ENCODE results near the gene NUCB1. TPM values are rescaled to one million over a fixed set of nuclear protein-coding genes. Genes with fewer than 3 reads are reported as not detected.
A peak's percentile ranks its signal among the peaks of the same experiment; 100 is the strongest.

Gene NUCB1
- total and polyA plus RNA-seq, 9 of the 15 experiments (the other 6 are each of a cell fraction or from before 2014, with no cell fraction given): 3.1 to 153 (median 71.7) TPM

DNA sequence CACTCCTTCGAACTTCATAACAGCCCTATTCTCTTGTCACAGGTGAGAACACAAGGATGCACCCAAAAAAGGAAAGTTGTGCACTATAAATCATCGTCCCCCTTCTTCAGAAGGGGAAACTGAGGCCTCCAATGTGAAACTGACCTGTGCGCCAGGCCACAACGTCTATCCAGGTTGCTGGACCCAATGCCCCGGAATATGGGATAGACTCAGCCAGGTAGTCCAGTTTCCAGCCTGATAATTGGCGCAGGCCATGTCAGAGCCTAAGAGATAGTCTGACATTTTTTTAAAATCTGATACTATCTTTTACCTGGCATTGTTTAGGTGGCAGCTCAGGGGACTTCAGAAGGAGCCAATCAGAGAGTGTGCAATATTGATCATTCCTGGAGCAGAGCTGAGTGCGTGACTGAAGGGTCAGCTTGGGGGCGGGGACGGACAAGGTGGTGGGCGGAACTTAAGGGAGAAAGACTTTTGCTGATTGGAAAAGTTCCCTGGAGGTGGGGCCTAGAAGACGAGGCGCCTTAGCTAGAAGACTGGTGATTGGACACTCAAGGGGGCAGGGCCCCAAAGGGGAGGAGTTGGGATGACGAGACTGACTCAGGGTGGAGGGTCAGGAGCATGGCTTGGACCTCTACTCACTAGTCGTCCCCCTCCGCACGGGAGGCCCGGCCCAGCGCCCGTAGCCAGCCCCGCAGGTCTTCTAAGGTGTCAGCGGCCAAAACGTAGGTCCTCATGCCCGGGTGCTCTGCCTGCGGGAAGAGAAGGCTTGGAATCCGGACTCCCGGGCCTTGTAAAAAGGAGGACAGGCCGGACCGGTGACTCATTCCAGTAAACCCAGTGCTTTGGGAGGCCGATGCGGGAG is 40.2 kb upstream of the NUCB1 start (continued):
- 0 out of 2 replicates have a peak, but pooled peaks have one; percentile 9 for TF ChIP-seq SMAD4 (CRISPR knock-in tag; conservative IDR thresholded peaks at IDR 0.05)
- TF ChIP-seq HDAC3 (IDR thresholded peaks at IDR 0.05; ENCODE audit: borderline replicate concordance, partially characterized antibody): no peak
- no peak for TF ChIP-seq RFX5 (IDR thresholded peaks at IDR 0.05; ENCODE audit: low read depth, low read length)
- TF ChIP-seq, protein P1, sequence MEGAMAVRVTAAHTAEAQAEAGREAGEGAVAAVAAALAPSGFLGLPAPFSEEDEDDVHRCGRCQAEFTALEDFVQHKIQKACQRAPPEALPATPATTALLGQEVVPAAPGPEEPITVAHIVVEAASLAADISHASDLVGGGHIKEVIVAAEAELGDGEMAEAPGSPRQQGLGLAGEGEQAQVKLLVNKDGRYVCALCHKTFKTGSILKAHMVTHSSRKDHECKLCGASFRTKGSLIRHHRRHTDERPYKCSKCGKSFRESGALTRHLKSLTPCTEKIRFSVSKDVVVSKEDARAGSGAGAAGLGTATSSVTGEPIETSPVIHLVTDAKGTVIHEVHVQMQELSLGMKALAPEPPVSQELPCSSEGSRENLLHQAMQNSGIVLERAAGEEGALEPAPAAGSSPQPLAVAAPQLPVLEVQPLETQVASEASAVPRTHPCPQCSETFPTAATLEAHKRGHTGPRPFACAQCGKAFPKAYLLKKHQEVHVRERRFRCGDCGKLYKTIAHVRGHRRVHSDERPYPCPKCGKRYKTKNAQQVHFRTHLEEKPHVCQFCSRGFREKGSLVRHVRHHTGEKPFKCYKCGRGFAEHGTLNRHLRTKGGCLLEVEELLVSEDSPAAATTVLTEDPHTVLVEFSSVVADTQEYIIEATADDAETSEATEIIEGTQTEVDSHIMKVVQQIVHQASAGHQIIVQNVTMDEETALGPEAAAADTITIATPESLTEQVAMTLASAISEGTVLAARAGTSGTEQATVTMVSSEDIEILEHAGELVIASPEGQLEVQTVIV (CRISPR knock-in tag; IDR thresholded peaks at IDR 0.05; ENCODE audit: borderline replicate concordance): no peak
- TF ChIP-seq, protein P2, sequence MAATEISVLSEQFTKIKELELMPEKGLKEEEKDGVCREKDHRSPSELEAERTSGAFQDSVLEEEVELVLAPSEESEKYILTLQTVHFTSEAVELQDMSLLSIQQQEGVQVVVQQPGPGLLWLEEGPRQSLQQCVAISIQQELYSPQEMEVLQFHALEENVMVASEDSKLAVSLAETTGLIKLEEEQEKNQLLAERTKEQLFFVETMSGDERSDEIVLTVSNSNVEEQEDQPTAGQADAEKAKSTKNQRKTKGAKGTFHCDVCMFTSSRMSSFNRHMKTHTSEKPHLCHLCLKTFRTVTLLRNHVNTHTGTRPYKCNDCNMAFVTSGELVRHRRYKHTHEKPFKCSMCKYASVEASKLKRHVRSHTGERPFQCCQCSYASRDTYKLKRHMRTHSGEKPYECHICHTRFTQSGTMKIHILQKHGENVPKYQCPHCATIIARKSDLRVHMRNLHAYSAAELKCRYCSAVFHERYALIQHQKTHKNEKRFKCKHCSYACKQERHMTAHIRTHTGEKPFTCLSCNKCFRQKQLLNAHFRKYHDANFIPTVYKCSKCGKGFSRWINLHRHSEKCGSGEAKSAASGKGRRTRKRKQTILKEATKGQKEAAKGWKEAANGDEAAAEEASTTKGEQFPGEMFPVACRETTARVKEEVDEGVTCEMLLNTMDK (IDR thresholded peaks at IDR 0.05; ENCODE audit: borderline replicate concordance, insufficient read depth, low read depth, low read length, poor library complexity, severe bottlenecking): no peak
- no peak for TF ChIP-seq NCOA6 (IDR thresholded peaks at IDR 0.05)
- no peak for TF ChIP-seq RBBP5 (IDR thresholded peaks at IDR 0.05; ENCODE audit: borderline replicate concordance, insufficient read depth, low read length, poor library complexity, severe bottlenecking)
- TF ChIP-seq FUS (optimal IDR thresholded peaks at IDR 0.05; ENCODE audit: low read depth, low read length): no peak
- TF ChIP-seq, protein P3, sequence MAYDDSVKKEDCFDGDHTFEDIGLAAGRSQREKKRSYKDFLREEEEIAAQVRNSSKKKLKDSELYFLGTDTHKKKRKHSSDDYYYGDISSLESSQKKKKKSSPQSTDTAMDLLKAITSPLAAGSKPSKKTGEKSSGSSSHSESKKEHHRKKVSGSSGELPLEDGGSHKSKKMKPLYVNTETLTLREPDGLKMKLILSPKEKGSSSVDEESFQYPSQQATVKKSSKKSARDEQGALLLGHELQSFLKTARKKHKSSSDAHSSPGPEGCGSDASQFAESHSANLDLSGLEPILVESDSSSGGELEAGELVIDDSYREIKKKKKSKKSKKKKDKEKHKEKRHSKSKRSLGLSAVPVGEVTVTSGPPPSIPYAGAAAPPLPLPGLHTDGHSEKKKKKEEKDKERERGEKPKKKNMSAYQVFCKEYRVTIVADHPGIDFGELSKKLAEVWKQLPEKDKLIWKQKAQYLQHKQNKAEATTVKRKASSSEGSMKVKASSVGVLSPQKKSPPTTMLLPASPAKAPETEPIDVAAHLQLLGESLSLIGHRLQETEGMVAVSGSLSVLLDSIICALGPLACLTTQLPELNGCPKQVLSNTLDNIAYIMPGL (CRISPR knock-in tag; IDR thresholded peaks at IDR 0.05): 0 out of 2 replicates have a peak, but pooled peaks have one; percentile 35
- TF ChIP-seq, protein P4, sequence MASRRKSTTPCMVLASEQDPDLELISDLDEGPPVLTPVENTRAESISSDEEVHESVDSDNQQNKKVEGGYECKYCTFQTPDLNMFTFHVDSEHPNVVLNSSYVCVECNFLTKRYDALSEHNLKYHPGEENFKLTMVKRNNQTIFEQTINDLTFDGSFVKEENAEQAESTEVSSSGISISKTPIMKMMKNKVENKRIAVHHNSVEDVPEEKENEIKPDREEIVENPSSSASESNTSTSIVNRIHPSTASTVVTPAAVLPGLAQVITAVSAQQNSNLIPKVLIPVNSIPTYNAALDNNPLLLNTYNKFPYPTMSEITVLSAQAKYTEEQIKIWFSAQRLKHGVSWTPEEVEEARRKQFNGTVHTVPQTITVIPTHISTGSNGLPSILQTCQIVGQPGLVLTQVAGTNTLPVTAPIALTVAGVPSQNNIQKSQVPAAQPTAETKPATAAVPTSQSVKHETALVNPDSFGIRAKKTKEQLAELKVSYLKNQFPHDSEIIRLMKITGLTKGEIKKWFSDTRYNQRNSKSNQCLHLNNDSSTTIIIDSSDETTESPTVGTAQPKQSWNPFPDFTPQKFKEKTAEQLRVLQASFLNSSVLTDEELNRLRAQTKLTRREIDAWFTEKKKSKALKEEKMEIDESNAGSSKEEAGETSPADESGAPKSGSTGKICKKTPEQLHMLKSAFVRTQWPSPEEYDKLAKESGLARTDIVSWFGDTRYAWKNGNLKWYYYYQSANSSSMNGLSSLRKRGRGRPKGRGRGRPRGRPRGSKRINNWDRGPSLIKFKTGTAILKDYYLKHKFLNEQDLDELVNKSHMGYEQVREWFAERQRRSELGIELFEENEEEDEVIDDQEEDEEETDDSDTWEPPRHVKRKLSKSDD (conservative IDR thresholded peaks at IDR 0.05; ENCODE audit: low read length): no peak
- no peak for TF ChIP-seq ZSCAN29 (IDR thresholded peaks at IDR 0.05)
- no peak for TF ChIP-seq PCBP1 (IDR thresholded peaks at IDR 0.05; ENCODE audit: low read depth, low read length, poor library complexity, severe bottlenecking)
- TF ChIP-seq, protein P5, sequence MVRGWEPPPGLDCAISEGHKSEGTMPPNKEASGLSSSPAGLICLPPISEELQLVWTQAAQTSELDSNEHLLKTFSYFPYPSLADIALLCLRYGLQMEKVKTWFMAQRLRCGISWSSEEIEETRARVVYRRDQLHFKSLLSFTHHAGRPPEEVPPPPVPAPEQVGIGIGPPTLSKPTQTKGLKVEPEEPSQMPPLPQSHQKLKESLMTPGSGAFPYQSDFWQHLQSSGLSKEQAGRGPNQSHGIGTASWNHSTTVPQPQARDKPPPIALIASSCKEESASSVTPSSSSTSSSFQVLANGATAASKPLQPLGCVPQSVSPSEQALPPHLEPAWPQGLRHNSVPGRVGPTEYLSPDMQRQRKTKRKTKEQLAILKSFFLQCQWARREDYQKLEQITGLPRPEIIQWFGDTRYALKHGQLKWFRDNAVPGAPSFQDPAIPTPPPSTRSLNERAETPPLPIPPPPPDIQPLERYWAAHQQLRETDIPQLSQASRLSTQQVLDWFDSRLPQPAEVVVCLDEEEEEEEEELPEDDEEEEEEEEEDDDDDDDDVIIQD (CRISPR knock-in tag; IDR thresholded peaks at IDR 0.05): no peak
- no peak for TF ChIP-seq ZFP1 (CRISPR knock-in tag; IDR thresholded peaks at IDR 0.05)
- TF ChIP-seq FIP1L1 (IDR thresholded peaks at IDR 0.05; ENCODE audit: low read depth, low read length, poor library complexity, severe bottlenecking): no peak
